Astrocyte (in vitro differentiated cells and primary cell): ENCODE results near the gene COL15A1. TPM values are rescaled to one million over a fixed set of nuclear protein-coding genes. Genes with fewer than 3 reads are reported as not detected.

Experiments used
- DNase-seq: peaks from one replicate; pipeline ENCODE4 v3.0.0-alpha.2; 2010; ENCODE audit warnings: low read depth
- FAIRE-seq: peaks from 2 replicates; lab custom pipeline; 2011; peaks lifted over from hg19 to GRCh38; lab: Jason Lieb, UNC
- H2AFZ ChIP-seq: 2 replicates; pipeline ENCODE4 v1.6.0; 2012; ENCODE audit warnings: low read depth, low read length, inconsistent platforms
- H3K27ac ChIP-seq: 2 replicates; pipeline ENCODE4 v1.5.1; 2011; ENCODE audit warnings: low read depth, low read length, inconsistent platforms
- H3K27me3 ChIP-seq: 2 replicates; pipeline ENCODE4 v1.6.0; 2011; ENCODE audit warnings: low read length, inconsistent platforms; ENCODE audit not compliant: insufficient read depth
- H3K36me3 ChIP-seq: 2 replicates; pipeline ENCODE4 v1.5.1; 2011; ENCODE audit warnings: low read length, inconsistent platforms; ENCODE audit not compliant: insufficient read depth
- H3K4me1 ChIP-seq: 2 replicates; pipeline ENCODE4 v1.5.1; 2011; ENCODE audit warnings: low read length, inconsistent platforms; ENCODE audit not compliant: insufficient read depth
- H3K4me2 ChIP-seq: 2 replicates; pipeline ENCODE4 v1.6.0; 2012; ENCODE audit warnings: low read length, inconsistent platforms
- H3K4me3 ChIP-seq: 2 replicates; pipeline ENCODE4 v1.5.1; 2011; ENCODE audit warnings: low read depth, mild to moderate bottlenecking, low read length, inconsistent platforms; ENCODE audit not compliant: insufficient read depth
- H3K79me2 ChIP-seq: 2 replicates; pipeline ENCODE4 v1.6.0; 2012; ENCODE audit warnings: mild to moderate bottlenecking, low read length, inconsistent platforms; ENCODE audit not compliant: insufficient read depth
- H3K9ac ChIP-seq: 2 replicates; pipeline ENCODE4 v1.6.0; 2012; ENCODE audit warnings: mild to moderate bottlenecking, low read length, inconsistent platforms
- H3K9me3 ChIP-seq: 2 replicates; pipeline ENCODE4 v1.5.1; 2012; ENCODE audit warnings: low read depth, mild to moderate bottlenecking, low read length, inconsistent platforms; ENCODE audit not compliant: insufficient read depth
- H4K20me1 ChIP-seq: 2 replicates; pipeline ENCODE4 v1.6.0; 2012; ENCODE audit warnings: low read length, inconsistent platforms; ENCODE audit not compliant: insufficient read depth
- H3K27ac Mint-ChIP-seq: one replicate; pipeline ENCODE4 v1.8.0; 2021; ENCODE audit warnings: mild to moderate bottlenecking, mixed read lengths; ENCODE audit not compliant: unreplicated experiment
- H3K27me3 Mint-ChIP-seq: one replicate; pipeline ENCODE4 v1.8.0; 2021; ENCODE audit warnings: low read depth, mixed read lengths; ENCODE audit not compliant: unreplicated experiment
- H3K36me3 Mint-ChIP-seq: one replicate; pipeline ENCODE4 v1.8.0; 2021; ENCODE audit warnings: low read depth, mixed read lengths; ENCODE audit not compliant: unreplicated experiment
- H3K4me1 Mint-ChIP-seq: one replicate; pipeline ENCODE4 v1.8.0; 2021; ENCODE audit warnings: low read depth, mixed read lengths; ENCODE audit not compliant: unreplicated experiment
- H3K4me3 Mint-ChIP-seq: one replicate; pipeline ENCODE4 v1.8.0; 2021; ENCODE audit warnings: mild to moderate bottlenecking, moderate library complexity, mixed read lengths; ENCODE audit not compliant: unreplicated experiment
- H3K9me3 Mint-ChIP-seq: one replicate; pipeline ENCODE4 v1.8.0; 2021; ENCODE audit warnings: mild to moderate bottlenecking, mixed read lengths; ENCODE audit not compliant: unreplicated experiment
- EZH2 ChIP-seq: IDR thresholded peaks from 2 replicates; pipeline ENCODE4 v1.6.1; 2012; ENCODE audit warnings: mild to moderate bottlenecking, low read length, inconsistent platforms; ENCODE audit not compliant: insufficient read depth
- total RNA-seq: library from RNA; stranded (reverse); gene quantifications from 2 replicates; pipeline ENCODE4 v1.2.1, GENCODE V29; 2021
- TF ChIP-seq, protein P1 (sequence below): IDR thresholded peaks from 2 replicates; pipeline ENCODE4 v1.5.1; 2011; ENCODE audit warnings: low read depth, mild to moderate bottlenecking, inconsistent platforms, low read length, moderate library complexity; ENCODE audit not compliant: insufficient read depth

Gene COL15A1
- total RNA-seq, 1 donor from 2014 or later: 5.6 TPM

DNA sequence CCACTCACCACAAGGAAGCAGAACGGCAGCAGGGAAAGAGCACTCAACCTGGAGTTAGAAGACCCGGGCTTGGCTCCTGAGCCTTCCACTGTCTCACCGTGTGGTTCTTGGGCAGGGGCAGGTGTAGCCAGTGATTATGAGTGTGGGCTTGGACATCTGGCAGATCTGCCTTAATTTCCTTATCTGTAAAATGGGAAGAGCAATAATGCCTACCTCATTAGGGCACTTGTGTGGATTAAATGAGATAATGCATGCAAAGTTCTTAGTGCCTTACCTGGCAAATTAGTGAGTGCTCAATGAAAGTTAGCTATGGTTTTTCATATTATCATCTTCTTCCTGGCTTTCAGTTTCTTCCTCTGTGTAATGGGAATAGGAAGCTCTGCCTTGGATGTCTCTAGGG lies 28.1 kb upstream of the COL15A1 start:
- Mint-ChIP-seq H3K27me3 (peaks cover 9% of the 10 kb centered on the region), H3K4me3 (no peak overlapping the region), H3K9me3 (peaks cover 2% of the 10 kb centered on the region), H3K36me3 (no peaks in the 10 kb centered on the region), H3K27ac (no peak overlapping the region), H3K4me1 (peaks cover 3% of the 10 kb centered on the region)
- Histone ChIP-seq H4K20me1 (no peaks in the 10 kb centered on the region), H3K4me3 (no peak overlapping the region), H3K79me2 (no peaks in the 10 kb centered on the region), H3K9ac (no peak overlapping the region), H3K27ac (no peak overlapping the region), H3K4me1 (no peaks in the 10 kb centered on the region), H3K27me3 (peaks cover 3% of the 10 kb centered on the region), H3K36me3 (no peaks in the 10 kb centered on the region), H2AFZ (no peak overlapping the region), H3K9me3 (no peaks in the 10 kb centered on the region), H3K4me2 (no peak overlapping the region)
- DNase-seq (no peak), FAIRE-seq (no peak)
- TF ChIP-seq, protein P1, sequence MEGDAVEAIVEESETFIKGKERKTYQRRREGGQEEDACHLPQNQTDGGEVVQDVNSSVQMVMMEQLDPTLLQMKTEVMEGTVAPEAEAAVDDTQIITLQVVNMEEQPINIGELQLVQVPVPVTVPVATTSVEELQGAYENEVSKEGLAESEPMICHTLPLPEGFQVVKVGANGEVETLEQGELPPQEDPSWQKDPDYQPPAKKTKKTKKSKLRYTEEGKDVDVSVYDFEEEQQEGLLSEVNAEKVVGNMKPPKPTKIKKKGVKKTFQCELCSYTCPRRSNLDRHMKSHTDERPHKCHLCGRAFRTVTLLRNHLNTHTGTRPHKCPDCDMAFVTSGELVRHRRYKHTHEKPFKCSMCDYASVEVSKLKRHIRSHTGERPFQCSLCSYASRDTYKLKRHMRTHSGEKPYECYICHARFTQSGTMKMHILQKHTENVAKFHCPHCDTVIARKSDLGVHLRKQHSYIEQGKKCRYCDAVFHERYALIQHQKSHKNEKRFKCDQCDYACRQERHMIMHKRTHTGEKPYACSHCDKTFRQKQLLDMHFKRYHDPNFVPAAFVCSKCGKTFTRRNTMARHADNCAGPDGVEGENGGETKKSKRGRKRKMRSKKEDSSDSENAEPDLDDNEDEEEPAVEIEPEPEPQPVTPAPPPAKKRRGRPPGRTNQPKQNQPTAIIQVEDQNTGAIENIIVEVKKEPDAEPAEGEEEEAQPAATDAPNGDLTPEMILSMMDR: no peak
- TF ChIP-seq EZH2: no peak

DNA sequence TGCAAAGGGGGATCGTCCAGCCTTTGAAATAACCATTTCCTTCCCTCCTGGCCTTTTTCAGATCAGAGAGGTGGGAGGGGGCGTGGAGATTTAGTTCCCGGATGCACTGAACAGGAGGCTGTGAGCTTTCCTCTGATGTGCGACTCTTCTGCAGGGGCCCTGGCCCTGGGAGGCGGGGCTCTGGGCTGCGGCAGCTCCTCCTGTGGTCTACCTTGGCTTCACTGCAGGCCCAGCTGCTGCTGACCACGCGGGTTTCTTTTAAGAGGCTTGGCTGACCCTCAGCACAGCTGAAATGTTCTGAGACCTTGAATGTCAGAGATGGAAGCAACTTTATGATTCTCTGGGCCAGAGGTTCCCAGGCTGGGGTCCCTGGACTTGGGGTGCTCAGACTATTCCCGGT lies 27.0 kb upstream of the COL15A1 start:
- Histone ChIP-seq H3K9me3 (no peaks in the 10 kb centered on the region), H3K4me3 (no peak overlapping the region), H3K79me2 (no peaks in the 10 kb centered on the region), H3K27ac (no peak overlapping the region), H3K4me2 (no peak overlapping the region), H3K4me1 (no peaks in the 10 kb centered on the region), H4K20me1 (no peaks in the 10 kb centered on the region), H3K9ac (no peak overlapping the region), H2AFZ (no peak overlapping the region), H3K36me3 (no peaks in the 10 kb centered on the region), H3K27me3 (peaks cover 3% of the 10 kb centered on the region)
- H3K9me3 Mint-ChIP-seq: peaks cover 2% of the 10 kb centered on the region
- H3K4me1 Mint-ChIP-seq: peaks cover 3% of the 10 kb centered on the region
- H3K4me3 Mint-ChIP-seq: no peak overlapping the region
- peaks cover 9% of the 10 kb centered on the region for H3K27me3 Mint-ChIP-seq
- no peak for TF ChIP-seq EZH2
- TF ChIP-seq, protein P1: no peak
- H3K36me3 Mint-ChIP-seq: no peaks in the 10 kb centered on the region
- H3K27ac Mint-ChIP-seq: no peak overlapping the region
- FAIRE-seq: no peak
- peak; percentile 20 for DNase-seq

DNA sequence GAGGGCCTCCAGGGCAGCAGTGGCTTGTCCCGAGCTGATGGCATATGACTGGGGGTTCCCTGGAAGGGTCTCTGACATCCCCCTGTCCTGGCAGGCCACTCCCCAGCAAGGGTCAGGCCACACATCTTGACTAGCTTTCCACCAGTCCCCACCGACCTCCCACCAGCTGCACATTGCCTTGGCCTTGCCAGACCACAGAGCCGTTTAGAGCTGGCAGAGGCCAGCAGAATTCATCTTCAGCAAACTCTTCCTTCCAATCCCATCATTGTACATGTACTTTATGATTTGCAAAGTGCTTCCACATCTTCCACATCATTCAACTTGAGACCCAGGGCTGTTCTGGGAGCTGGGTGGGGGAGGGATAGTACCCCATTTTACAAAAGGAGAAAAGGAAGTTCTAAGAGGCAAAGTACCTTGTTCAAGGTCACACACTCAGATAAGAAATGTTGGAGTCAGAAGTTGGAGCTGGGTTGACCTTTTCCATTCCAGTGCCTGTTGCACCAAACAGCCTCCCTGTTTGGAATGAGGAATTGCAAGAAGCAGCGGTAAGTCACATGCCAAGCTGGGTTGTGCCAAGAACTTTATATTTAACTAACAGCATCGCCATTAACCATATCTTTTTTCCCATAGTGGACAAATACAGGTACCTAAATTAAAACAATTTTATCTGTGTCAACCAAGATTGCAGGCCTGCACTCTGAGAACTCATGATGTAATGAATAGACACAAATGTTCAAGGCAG lies 25.8 kb upstream of the COL15A1 start:
- DNase-seq: no peak
- H3K27me3 ChIP-seq: no peaks in the 10 kb centered on the region
- H4K20me1 ChIP-seq: no peaks in the 10 kb centered on the region
- H3K4me2 ChIP-seq: no peak overlapping the region
- TF ChIP-seq, protein P1: no peak
- no peak for TF ChIP-seq EZH2
- Mint-ChIP-seq H3K9me3 (peaks cover 2% of the 10 kb centered on the region), H3K4me3 (no peak overlapping the region), H3K36me3 (no peaks in the 10 kb centered on the region), H3K27ac (no peak overlapping the region), H3K27me3 (peaks cover 3% of the 10 kb centered on the region), H3K4me1 (peaks cover 11% of the 10 kb centered on the region)
- H3K4me3 ChIP-seq: no peak overlapping the region
- no peak for FAIRE-seq
- no peak overlapping the region for H2AFZ ChIP-seq
- H3K36me3 ChIP-seq: no peaks in the 10 kb centered on the region
- H3K9ac ChIP-seq: no peak overlapping the region
- H3K4me1 ChIP-seq: peaks cover 6% of the 10 kb centered on the region
- no peaks in the 10 kb centered on the region for H3K79me2 ChIP-seq
- H3K27ac ChIP-seq: no peak overlapping the region
- H3K9me3 ChIP-seq: no peaks in the 10 kb centered on the region
